NCI-H748 (cell line): ENCODE results near the gene MKLN1.
"Not testable (repeated sequence)": the region's sequence is repeated elsewhere in the genome, so short reads cannot be mapped to it uniquely, and the experiment has no call there.

Source experiments
- DNase-seq: peaks from one replicate; lab custom pipeline; 2025; ENCODE audit not compliant: unreplicated experiment; lab: John Stamatoyannopoulos, UW

The MKLN1 gene

DNA sequence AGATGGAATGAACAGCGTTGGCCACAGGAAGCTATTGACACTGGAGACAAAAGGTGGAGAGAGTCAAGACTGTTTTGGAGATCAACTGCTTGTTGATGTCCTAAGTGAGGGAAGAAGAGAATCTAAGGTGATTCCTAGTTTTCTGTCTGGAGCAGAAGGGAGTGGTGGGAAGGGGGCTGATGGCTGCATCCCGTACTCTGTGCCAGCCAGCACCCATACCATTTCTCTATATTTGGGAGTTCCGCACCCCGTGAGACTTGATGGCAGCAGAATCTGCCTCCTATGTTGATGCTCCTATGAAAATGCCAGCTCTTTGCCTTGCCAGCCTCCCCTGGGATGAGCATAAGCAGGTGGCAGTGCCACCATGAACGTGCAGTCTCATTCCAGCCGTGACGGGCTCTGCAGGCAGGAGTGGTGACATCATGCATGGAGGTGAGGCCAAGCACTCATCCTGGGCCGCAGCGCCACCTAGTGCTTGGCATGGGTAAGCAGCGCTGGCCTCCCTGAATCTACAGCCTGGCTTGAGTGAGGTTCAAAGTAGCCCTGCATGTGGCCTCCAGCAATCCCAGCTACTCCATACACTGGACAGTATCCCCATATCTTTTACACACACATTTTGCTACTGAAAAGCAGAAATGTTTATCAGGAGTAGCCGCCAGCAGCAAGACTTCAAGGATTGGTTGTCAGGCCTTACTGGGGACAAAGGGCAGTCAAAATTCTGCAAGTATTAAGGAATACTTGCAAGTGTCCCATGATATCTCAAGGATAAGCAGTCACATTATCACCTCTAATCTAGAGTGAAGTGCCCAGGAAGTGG is 185.8 kb downstream of the MKLN1 start:
- DNase-seq: peak; percentile 84

DNA sequence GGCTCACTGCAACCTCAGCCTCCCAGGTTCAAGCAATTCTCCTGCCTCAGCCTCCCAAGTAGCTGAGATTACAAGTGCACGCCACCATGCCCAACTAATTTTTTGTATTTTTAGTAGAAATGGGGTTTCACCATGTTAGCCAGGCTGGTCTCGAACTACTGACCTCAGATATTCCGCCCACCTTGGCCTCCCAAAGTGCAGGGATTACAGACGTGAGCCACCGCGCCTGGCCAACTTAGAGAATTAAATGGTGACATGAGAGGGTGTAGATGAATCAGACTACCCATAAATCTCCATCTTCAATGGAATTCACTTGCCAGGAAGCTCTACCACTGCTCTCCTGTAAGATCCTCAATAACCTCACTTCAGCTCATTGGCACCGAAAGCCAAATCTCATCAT is 187.8 kb downstream of the MKLN1 start:
- DNase-seq: not testable (repeated sequence)

DNA sequence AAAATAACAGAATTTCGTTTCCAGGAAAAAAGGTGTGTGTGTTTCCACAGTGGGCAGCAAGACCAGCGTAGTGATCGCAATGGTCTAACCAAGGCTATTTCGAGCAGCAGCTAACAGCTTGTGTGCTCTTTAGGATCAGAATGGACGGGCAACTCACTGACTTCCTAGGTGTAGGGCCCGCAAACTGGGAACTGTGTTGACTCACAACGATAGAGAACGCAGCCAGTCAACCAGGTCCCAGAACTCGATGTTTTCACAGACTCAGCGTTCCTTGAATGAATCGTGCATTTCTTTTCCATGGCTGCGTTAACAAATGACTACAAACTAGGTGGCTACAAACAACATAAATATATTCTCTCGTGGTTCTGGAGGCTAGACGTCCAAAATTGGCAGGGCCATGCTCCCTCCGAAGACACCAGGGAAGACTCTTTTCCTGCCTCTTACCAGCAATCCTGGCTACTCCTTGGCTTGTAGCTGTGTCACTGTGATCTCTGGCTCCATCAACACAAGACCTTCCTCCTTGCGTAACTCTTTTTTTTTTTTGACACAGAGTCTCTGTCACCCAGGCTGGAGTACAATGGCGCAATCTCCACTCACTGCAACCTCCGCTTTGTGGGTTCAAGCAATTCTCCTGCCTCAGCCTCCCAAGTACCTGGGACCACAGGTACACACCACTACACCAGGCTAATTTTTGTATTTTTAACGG is 189.7 kb downstream of the MKLN1 start:
- DNase-seq: no peak

DNA sequence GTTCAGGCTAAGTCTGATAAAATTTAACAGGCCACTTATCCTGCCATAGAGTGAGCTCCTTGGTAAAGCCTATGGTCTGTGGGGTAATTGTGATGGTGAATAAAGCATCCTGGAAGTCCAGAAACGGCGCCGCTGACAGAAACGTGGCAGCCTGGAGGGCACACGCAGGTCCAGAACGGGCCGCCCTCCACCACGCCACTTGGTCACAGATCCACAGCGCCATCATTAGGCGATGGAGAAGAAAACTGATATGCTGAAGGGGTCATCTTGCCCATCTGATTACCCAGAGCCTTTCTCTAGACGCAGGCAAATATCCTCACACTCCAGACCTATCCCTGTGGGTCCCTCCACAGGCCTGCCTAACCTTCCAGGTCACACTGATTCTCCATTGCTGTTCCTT is 190.9 kb downstream of the MKLN1 start:
- no peak for DNase-seq

DNA sequence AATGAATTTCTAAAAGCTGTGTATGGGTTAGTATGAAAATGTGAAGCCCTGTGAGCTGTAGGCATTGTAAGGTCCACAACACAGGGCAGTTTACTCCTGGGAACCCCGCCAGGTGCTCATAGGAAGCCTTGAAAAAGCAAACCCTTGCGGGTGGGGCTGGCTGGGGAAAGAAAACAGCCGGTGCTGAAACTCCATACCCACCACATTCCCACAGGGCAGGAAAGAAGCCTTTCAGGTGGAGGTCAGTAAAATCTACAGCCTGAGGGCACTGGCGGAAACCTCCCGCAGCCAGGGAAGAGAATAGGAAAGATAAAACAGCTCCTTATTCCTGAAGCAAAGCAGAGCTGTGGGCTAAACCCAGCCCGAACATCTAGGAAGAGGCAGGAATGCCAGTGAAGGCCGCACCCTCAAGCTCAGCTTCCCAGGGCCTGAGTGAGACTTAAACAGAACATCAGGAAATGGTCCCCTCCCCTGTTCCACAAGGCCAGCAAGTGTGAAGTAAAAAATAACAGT is 194.0 kb downstream of the MKLN1 start:
- DNase-seq: peak; percentile 40

DNA sequence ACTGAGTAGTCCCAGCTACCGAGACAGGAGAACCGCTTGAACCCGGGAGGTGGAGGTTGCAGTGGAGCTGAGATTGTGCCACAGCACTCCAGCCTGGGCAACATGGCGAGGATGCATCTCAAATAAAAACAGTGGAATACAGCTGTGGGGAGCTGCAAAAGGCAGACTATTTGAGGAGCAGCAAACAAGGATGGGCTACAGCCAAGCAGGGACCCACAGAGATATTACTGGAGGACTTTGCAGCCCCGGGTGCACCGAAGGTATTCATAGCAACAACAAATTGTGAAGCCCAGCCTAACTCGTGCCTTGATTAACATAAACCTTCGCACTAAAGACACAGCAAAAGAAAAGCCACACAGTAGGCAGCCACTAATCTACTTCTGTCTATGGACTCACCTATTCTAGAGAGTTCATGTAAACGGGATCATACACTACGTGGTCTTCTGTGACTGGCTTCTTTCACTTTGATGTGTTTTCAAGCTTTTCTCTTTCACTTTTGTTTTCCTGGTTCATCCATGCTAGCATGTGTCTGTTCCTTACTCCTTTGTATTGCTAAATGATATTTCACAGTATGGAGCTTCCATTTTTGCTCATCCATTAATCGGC is 194.8 kb downstream of the MKLN1 start:
- no peak for DNase-seq

DNA sequence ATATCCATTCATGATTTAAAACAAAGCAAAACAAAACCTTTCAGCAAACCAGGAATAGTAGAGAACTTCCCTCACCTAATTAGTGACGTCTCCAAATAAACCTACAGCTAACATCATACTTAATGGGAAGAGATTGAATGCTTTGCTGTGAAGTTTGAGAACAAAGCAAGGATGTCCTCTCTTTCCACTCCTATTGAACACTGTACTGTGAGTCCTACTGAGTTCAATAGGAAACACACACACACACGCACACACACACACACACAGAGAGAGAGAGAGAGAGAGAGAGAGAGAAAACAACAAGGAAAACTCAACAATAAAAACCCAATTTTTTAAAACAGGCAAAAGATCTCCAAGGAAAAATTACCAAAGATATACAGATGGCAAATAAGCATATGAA is 196.4 kb downstream of the MKLN1 start:
- DNase-seq: no peak

DNA sequence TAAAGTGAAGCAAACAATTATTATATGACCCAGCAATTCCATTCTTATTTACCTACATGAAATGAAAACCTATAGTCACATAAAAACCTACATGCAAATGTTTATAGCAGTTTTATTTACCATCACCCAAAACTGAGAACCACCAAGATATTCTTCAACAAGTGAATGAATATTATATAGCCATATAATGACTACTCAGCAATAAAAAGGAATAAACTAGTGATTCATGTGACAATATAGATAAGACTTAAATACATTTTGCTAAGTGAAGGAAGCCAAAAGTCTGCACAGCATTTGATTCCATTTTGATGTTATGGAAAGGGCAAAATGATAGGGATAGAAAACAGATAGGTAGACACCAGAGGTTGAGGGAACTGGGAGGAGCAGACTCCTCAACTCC is 197.0 kb downstream of the MKLN1 start:
- DNase-seq: no peak

DNA sequence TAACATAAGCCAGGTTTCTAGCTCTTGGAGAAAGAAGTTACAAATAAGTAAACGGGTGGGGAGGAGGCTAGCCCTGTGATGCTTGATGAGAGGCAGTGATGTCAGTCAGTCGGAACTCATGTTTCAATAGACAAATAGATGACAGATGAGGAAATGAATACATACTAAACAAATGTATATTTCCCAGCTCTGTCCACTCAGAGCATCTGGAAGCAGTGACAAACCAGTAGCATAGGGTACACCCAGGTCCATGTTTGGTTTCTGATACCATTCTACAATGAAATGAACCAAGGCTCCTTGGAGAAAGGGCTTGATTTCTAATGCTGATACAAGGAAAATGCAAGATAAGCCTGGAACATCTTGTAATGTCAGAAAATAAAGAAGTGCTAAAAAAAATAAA is 198.1 kb downstream of the MKLN1 start:
- no peak for DNase-seq

DNA sequence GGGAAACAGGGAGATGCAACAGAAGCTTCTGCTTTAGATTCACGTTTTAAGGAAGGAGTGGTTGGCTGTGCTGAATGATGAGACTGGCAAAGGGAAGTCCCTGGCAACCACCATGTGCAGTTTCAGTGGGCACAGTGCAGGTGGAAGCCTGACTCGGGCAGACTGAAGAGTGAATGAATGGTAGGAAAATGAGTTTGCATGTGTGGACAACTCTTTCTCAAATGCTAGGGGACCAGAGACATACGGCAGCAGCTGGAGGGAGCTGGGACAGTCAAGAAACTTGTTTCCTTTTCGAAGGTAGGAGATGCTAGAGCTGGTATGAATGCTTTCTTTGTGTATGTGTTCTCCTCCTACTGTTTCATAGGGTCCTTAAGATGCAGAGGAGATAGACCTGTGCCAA is 199.8 kb downstream of the MKLN1 start:
- no peak for DNase-seq

DNA sequence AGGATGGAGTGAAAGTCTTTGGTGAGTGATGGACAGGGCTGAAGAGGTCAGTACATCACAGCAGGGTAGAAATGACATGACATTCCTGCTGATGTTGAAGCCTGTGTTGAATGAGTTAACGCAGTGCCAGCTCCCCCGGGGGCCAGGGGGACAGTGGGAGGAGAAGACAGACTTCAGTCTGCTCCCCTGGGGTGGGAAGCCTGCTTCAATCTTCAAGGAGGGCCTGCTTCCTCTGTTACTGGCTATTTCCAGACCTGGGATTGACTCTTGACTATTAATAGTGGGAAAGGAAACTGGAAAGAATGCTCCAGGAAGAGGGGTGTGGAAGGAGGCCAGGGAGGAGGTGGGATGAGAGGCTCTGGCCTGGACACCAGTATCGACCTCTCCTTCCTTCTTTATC is 201.5 kb downstream of the MKLN1 start:
- DNase-seq: no peak

DNA sequence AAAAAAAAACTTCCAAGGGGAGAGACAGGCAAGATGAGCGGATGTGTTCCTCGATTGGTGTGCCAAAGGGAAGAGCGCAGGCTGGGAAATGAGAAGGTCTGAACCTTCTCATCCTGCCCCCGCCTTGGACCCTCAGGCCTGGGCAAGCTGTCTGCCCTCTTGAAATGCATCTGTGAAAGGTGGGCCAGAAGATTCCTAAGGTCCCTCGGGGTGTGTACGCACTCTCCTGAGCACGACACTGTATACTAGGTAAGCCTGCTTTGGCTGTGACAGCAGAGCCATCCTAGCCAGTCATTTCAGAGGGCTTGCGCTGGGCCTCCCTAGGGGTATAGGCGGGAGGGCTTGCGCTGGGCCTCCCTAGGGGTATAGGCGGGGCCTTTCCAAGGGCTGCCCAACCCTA is 201.9 kb downstream of the MKLN1 start:
- no peak for DNase-seq

DNA sequence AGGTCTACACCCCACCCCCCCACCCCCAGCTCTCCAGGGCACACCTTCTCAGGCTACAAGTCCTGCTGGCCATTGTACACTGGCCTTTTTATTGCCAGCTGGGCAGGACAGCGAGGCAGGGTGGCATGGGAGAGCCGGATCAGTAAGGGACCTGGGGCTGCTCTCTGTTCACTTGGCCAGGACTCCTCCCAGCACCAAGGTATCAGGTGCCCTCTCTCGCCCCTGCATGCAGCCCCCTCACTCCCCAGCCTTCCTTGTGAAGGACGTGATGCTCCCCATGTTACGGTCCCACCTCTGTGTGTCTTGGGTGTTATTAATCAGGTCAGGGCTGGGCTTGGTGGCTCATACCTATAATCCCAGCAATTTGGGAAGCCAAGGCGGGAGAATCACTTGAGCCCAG is 202.5 kb downstream of the MKLN1 start:
- DNase-seq: no peak

DNA sequence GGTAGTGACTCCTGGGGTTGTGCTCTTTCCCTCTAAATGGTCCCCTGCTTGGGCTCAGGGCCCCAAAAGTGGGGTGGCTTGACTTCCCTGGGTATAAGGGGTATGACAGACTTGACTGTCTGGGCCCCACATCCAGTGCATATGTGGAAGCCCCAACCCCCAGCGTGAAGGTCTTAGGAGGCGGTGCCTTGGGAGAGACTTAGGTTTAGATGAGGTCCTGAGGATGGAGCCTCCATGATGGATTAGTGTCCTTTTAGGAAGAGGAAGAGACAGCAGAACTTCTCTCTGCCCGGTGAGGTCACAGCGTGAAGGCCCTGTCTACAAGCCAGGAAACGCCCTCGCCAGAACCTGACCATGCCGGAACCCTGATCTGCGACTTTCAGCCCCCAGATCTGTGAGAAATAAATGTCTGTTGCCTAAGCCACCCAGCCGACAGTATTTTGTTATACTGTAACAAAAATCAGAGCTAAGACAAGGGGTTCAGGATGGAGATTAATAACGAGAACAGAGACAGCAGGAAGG is 205.0 kb downstream of the MKLN1 start:
- DNase-seq: no peak

DNA sequence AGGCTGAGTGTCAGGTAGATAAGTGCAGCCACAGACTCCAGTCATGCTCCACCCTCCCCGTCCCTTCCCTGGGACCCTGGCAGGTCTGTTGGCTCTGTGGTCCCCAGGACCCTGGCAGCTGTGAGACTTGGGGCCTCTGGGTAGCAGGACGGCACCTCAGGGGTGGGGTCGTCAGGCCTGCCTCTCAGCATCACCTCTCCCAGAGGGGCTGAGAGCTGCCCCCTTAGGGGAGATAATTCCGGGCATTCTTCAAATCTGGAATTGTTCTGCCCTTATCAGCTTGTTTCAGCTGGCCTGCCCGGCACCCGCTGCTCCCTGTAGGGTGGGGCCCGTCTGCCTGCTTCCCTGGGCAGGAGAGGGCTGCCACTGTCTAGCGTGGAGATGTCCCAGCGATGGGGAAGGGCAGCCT is 205.5 kb downstream of the MKLN1 start:
- no peak for DNase-seq

DNA sequence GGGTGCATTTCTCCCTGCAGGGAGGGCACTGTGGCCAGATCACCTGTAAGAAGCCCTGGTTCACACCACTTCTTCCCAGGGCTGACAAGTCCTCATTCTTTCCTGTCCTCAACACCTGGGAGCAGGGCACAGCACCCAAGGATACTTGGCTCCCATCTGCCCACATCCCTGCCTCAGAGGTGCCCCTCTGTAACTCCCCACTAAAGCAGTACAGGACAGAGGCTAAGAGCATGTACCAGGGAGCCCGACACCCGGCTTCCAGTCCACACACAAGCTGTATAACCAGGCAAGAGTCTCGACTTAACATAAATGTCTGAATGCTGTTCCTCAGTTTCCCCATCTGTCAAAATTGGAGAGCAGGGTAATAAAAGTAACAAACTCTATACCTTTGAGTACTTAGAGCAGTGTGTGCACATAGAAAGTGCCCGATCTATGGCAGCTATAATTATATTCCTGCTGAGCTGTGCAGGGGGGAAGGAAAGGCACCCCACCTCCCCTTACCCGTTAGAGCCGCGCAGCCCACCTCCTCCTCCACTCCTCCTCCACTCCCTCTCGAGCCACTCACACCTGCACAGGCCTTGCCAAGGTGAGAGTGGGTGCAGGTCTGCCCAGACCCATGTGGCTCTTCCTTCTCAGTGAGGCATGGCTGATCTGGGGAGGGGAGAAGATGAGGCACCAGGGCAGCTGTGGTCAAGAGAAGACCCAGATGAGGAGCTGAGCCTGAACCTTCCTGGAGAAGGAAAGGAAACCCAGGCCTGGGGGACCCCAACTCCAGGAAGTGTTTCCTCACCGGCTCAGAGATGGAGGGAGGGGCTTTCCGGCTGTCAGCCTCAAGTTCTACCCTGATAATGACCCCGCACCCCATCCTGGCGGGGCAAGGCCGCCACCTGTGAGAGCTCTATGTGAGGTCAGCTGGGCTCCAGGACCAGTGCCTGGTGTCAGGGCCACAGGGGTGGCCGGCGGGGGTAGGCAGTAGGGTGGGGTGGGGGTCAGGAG is 206.2 kb downstream of the MKLN1 start:
- DNase-seq: no peak

DNA sequence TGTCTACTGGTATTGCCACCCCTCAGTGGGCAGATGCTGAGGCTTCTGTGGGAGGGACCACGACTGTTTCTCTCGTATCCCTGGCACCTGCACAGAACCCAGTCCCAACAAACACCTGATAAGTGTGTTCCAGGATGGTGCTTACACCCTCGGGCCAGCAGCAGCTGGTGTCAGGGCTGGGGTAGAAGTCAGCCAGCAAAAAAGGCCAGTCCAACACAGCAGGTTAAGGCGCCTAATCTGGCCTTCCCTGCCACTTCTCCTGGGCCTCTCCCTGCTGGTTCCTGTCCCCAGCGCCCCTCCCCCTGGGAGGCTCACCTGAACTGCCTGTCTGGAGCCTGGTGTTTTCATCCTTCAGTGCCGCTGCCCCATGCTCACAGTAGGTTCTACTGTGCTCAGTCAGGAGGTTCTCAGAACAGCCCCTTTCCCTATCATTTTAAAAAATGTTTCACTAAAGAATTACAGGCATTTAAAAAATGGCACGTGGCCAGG is 208.7 kb downstream of the MKLN1 start:
- DNase-seq: no peak

DNA sequence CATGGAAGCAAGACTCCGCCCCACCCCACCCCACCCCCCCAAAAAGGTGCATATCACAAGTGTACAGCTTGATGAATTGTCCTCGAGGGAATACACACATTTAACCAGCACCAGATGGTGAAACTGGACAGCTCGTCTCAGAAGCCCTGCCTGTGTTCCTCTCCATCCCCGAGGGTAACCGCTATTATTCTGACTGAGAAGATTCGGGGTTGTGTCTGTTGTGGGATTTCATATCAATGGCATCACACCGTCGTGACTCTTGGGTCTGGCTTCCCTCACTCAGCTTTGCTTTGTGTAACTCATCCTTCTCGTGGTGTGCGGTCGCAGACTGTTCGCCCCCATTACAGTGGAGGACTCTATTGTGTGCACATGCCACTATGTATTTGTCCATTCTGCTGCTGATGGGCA is 209.9 kb downstream of the MKLN1 start:
- no peak for DNase-seq

DNA sequence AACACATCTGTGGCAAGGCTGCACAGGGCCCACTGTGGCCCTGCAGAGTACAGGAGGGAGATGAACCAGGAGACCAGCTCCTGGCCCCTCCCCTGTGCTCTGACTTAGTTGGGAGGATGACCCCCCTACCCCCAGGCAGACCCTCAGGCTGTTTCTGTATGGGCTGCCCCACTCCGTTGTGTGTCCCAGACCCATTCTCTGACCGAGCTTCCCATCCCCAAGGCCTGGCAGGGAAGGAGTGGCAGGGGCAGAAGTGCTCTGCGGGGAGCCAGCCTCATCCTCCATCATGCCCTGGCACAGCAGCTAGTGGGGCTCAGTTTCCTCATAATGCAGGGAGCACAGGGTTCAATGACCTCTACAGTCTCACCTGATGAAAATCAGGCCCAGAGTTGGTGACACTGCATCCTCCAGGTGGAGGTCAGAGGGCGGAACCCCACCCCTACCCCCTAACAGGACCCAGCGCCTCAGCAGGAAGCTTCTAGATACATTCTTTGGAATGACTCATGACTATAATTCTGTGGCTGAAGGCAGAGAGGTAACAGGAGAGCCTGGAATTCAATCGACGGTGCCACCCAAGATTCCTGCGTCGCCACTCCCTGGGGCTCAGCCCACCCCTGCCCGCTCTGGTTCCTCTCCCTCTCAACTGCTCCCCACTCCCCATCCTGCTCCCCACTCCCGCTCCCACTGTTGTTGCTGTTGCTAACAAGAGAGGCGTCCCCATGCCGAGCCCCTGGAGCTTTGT is 210.6 kb downstream of the MKLN1 start:
- no peak for DNase-seq

DNA sequence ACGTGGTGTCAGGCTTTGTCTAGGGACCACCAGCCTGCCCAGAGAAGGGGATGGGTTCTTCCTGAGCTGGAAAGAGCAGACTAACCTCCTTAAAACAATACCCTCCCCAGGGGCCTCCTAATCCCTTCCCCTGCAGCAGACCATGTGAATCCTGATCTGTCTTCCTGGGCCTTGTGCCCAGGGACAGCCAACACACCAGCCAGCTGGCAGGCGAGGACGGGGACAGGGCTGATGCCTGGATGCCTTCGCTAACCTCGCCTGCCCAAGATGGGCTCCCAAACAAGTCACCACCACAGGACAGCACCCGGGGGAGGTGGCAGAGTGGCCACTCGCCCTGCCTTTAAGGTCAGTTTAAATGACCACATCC is 211.1 kb downstream of the MKLN1 start:
- no peak for DNase-seq
